ENCODE results near the gene RGPD3. TPM values are rescaled to one million over a fixed set of nuclear protein-coding genes. Genes with fewer than 3 reads are reported as not detected.
"Not testable (repeated sequence)": the region's sequence is repeated elsewhere in the genome, so short reads cannot be mapped to it uniquely, and the experiment has no call there.

The RGPD3 gene
- total RNA-seq: 0.07 to 0.10 TPM in 2 of 3 replicates, not detected in the other
- long read RNA-seq: 0 reads

- H3K4me3 Mint-ChIP-seq (ENCODE audit: unreplicated experiment); H3K27ac Mint-ChIP-seq (ENCODE audit: unreplicated experiment); H3K4me1 Mint-ChIP-seq (ENCODE audit: low read depth); H3K27me3 Mint-ChIP-seq (ENCODE audit: low read depth); DNase-seq (ENCODE audit: low spot score); H3K36me3 Mint-ChIP-seq (ENCODE audit: low read depth); H3K9me3 Mint-ChIP-seq (ENCODE audit: low read depth): not testable (repeated sequence)
These were observed at the start of gene RGPD3 for GRCh38 chr2:106468107-106468506. Gene RGPD3, minus strand, starts transcription at chr2:106468413. Its CDS starts 125 bp downstream, at chr2:106468288.

GRCh38 chr2:106517329-106517728 is 49.1 kb upstream of the RGPD3 start:
- no peaks in the 10 kb centered on the region for H3K4me1 Mint-ChIP-seq (ENCODE audit: low read depth)
- no peak overlapping the region for H3K27ac Mint-ChIP-seq (ENCODE audit: unreplicated experiment)
- H3K4me3 Mint-ChIP-seq (ENCODE audit: unreplicated experiment): no peak overlapping the region
- peaks cover 5% of the 10 kb centered on the region for H3K27me3 Mint-ChIP-seq (ENCODE audit: low read depth)
- no peak for TF ChIP-seq CTCF (IDR thresholded peaks at IDR 0.05)
- no peak for DNase-seq (ENCODE audit: low spot score)
- no peaks in the 10 kb centered on the region for H3K36me3 Mint-ChIP-seq (ENCODE audit: low read depth)
- H3K9me3 Mint-ChIP-seq (ENCODE audit: low read depth): no peaks in the 10 kb centered on the region

GRCh38 chr2:106516864-106517263 is 48.7 kb upstream of the RGPD3 start:
- Mint-ChIP-seq H3K4me3 (ENCODE audit: unreplicated experiment) (no peak overlapping the region), H3K4me1 (ENCODE audit: low read depth) (peaks cover 5% of the 10 kb centered on the region), H3K36me3 (ENCODE audit: low read depth) (no peaks in the 10 kb centered on the region), H3K27me3 (ENCODE audit: low read depth) (peaks cover 5% of the 10 kb centered on the region), H3K9me3 (ENCODE audit: low read depth) (no peaks in the 10 kb centered on the region), H3K27ac (ENCODE audit: unreplicated experiment) (no peak overlapping the region)
- no peak for DNase-seq (ENCODE audit: low spot score)
- TF ChIP-seq CTCF (IDR thresholded peaks at IDR 0.05): no peak

GRCh38 chr2:106516436-106516835 is 48.2 kb upstream of the RGPD3 start:
- H3K9me3 Mint-ChIP-seq (ENCODE audit: low read depth): no peaks in the 10 kb centered on the region
- H3K27ac Mint-ChIP-seq (ENCODE audit: unreplicated experiment): no peak overlapping the region
- H3K27me3 Mint-ChIP-seq (ENCODE audit: low read depth): peaks cover 5% of the 10 kb centered on the region
- no peak for TF ChIP-seq CTCF (IDR thresholded peaks at IDR 0.05)
- H3K4me3 Mint-ChIP-seq (ENCODE audit: unreplicated experiment): no peak overlapping the region
- no peaks in the 10 kb centered on the region for H3K36me3 Mint-ChIP-seq (ENCODE audit: low read depth)
- peaks cover 7% of the 10 kb centered on the region for H3K4me1 Mint-ChIP-seq (ENCODE audit: low read depth)
- DNase-seq (ENCODE audit: low spot score): no peak

GRCh38 chr2:106514827-106515226 is 46.6 kb upstream of the RGPD3 start:
- H3K9me3 Mint-ChIP-seq (ENCODE audit: low read depth); H3K4me1 Mint-ChIP-seq (ENCODE audit: low read depth); H3K4me3 Mint-ChIP-seq (ENCODE audit: unreplicated experiment): not testable (repeated sequence)

GRCh38 chr2:106513391-106513790 is 45.2 kb upstream of the RGPD3 start:
- not testable (repeated sequence) for H3K36me3 Mint-ChIP-seq (ENCODE audit: low read depth); H3K4me3 Mint-ChIP-seq (ENCODE audit: unreplicated experiment); H3K27ac Mint-ChIP-seq (ENCODE audit: unreplicated experiment); H3K9me3 Mint-ChIP-seq (ENCODE audit: low read depth); H3K27me3 Mint-ChIP-seq (ENCODE audit: low read depth); H3K4me1 Mint-ChIP-seq (ENCODE audit: low read depth); DNase-seq (ENCODE audit: low spot score)

More at GRCh38 chr2:106514827-106515226, 46.6 kb upstream of the RGPD3 start:
- H3K36me3 Mint-ChIP-seq (ENCODE audit: low read depth); H3K27me3 Mint-ChIP-seq (ENCODE audit: low read depth); H3K27ac Mint-ChIP-seq (ENCODE audit: unreplicated experiment); DNase-seq (ENCODE audit: low spot score): not testable (repeated sequence)

- not testable (repeated sequence) for H3K27me3 Mint-ChIP-seq (ENCODE audit: low read depth); H3K36me3 Mint-ChIP-seq (ENCODE audit: low read depth); H3K4me1 Mint-ChIP-seq (ENCODE audit: low read depth); DNase-seq (ENCODE audit: low spot score); H3K9me3 Mint-ChIP-seq (ENCODE audit: low read depth)
- Mint-ChIP-seq H3K27ac (ENCODE audit: unreplicated experiment) (peak overlapping the region; percentile 17), H3K4me3 (ENCODE audit: unreplicated experiment) (peak overlapping the region; percentile 41)
These were observed 43.7 kb upstream of the RGPD3 start for GRCh38 chr2:106511934-106512333.

- peak overlapping the region; percentile 41 for H3K4me3 Mint-ChIP-seq (ENCODE audit: unreplicated experiment)
- H3K4me1 Mint-ChIP-seq (ENCODE audit: low read depth); H3K9me3 Mint-ChIP-seq (ENCODE audit: low read depth); DNase-seq (ENCODE audit: low spot score); H3K36me3 Mint-ChIP-seq (ENCODE audit: low read depth); H3K27me3 Mint-ChIP-seq (ENCODE audit: low read depth): not testable (repeated sequence)
- H3K27ac Mint-ChIP-seq (ENCODE audit: unreplicated experiment): peak overlapping the region; percentile 17
These were observed 43.3 kb upstream of the RGPD3 start for GRCh38 chr2:106511476-106511901.

- H3K9me3 Mint-ChIP-seq (ENCODE audit: low read depth); DNase-seq (ENCODE audit: low spot score); H3K27ac Mint-ChIP-seq (ENCODE audit: unreplicated experiment); H3K4me3 Mint-ChIP-seq (ENCODE audit: unreplicated experiment); H3K4me1 Mint-ChIP-seq (ENCODE audit: low read depth); H3K36me3 Mint-ChIP-seq (ENCODE audit: low read depth); H3K27me3 Mint-ChIP-seq (ENCODE audit: low read depth): not testable (repeated sequence)
These were observed 42.6 kb upstream of the RGPD3 start for GRCh38 chr2:106510791-106511190.

- H3K9me3 Mint-ChIP-seq (ENCODE audit: low read depth); H3K4me3 Mint-ChIP-seq (ENCODE audit: unreplicated experiment); H3K4me1 Mint-ChIP-seq (ENCODE audit: low read depth); H3K27me3 Mint-ChIP-seq (ENCODE audit: low read depth); DNase-seq (ENCODE audit: low spot score); H3K27ac Mint-ChIP-seq (ENCODE audit: unreplicated experiment); H3K36me3 Mint-ChIP-seq (ENCODE audit: low read depth): not testable (repeated sequence)
These were observed 41.2 kb upstream of the RGPD3 start for GRCh38 chr2:106509374-106509770.

All from chondrocyte (in vitro differentiated cells).